D341Med (cell line): Measurements from ENCODE around the gene C1S.
"Not testable (repeated sequence)": the region's sequence is repeated elsewhere in the genome, so short reads cannot be mapped to it uniquely, and the experiment has no call there.

Experiments used
- DNase-seq: peaks from one replicate; pipeline ENCODE4 v3.0.0; 2012; ENCODE audit warnings: low spot score

C1S gene

DNA sequence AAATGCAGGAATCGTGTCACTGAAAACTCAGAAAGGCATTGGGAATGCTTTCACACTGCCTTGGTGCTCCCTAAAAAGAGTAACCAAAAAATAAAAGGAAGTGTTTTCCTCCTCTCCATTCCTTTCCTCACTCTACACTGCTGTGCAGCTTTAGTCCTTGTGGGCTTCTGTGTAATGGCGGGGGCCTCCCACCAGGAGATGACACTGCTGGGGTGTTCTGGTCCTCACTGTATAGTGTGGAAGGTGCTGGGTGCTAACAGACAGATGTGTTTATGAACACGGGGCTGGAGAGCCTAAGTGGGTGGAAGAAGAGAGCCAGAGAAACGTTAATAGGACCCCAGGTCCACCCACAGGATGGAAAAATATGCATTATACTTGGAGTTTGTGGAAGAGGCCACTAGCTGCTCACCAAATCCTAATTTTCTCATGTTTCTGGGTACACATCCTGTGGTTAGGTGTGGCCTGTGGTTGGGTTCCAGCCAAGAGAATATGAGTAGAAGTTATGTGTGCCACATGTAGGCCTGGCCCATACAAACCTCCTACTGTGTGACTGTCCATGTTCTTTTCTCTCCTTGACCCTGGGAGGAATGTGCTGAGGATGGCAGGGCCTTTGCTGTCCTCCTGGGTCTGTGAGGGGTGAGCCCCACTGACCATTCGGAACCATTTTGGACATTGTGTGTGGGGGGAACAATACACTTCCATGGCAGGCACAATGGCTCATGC, 14.0 kb upstream of the C1S start:
- DNase-seq = no peak

DNA sequence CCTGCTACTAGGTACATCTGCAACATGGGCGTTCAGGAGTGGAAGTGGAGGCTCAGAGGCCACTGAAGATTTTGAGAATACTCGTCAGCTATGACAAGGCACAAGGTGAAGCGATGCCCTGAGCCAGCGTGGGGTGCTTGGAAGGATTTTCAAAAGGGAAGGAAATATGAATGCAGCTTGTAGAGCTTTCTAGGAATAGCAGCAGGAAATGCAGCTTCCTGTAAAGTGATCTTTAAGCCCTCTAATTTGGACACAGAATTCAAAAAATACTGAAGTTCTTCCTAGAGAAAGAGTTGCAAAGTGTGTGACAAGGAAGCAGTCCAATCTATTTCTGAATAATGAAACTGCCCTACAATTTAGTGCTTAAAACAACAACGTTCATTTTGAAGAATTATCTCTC, 13.2 kb upstream of the C1S start:
- DNase-seq = no peak

DNA sequence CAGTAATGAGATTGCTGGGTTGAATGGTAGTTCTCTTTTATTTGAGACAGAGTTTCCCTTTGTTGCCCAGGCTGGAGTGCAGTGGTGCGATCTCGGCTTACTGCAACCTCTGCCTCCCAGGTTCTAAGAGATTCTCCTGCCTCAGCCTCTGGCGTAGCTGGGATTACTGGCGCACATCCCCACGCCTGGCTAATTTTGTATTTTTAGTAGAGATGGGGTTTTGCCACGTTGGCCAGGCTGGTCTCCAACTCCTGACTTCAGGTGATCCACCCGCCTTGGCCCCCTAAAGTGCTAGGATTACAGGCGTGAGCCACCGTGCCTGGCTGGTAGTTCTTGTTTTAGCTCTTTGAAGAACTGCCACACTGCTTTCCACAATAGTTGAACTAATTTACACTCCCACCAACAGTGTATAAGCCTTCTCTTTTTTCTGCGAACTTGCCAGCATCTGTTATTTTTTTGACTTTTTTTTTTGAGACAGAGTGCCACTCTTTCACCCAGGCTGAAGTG, 11.0 kb upstream of the C1S start:
- not testable (repeated sequence) for DNase-seq

DNA sequence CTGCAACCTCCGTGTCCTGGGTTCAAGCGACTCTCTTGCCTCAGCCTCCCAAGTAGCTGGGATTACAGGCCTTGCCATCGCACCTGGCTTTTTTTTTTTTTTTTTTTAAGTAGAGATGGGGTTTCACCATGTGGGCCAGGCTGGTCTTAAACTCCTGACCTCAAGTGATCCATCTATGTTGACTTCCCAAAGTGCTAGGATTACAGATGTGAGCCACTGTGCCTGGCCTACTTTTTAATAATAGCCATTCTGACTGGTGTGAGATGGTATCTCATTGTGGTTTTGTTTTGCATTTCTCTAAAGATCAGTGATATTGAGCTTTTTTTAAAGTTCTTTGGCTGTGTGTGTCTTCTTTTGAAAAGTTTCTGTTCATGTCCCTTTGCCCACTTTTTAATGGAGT, 10.5 kb upstream of the C1S start:
- DNase-seq = not testable (repeated sequence)

DNA sequence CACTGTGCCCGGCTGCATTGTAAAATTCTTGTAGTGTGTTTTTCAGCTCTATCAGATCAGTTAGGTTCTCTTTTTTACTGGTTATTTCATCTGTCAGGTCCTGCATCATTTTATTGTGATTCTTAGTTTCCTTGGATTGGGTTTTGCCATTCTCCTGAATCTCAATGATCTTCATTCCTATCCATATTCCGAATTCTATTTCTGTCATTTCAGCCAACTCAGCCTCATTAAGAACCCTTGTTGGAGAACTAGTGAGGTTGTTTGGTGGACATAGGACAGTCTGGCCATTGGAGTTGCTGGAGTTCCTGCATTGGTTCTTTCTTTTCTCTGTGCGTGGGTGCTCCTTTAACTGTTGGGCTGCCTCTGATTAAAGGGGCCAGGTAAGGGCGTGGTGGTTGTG, 5.6 kb upstream of the C1S start:
- no peak for DNase-seq

DNA sequence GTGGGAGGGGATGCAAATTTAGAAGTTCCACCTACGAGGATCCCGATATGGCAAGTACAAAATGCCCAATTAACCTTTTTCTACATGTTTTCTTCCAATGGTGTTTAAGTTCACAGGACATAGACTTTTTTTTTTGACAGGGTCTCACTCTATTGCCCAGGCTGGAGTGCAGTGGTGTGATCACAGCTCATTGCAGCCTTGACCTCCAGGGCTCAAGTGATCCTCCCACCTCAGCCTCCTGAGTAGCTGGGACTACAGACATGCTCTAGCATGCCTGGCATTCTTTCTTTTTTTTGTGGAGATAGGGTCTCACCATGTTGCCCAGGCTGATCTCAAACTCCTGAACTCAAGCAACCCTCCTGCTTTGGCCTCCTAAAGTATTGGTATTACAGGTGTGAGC, 4.8 kb upstream of the C1S start:
- DNase-seq = not testable (repeated sequence)

DNA sequence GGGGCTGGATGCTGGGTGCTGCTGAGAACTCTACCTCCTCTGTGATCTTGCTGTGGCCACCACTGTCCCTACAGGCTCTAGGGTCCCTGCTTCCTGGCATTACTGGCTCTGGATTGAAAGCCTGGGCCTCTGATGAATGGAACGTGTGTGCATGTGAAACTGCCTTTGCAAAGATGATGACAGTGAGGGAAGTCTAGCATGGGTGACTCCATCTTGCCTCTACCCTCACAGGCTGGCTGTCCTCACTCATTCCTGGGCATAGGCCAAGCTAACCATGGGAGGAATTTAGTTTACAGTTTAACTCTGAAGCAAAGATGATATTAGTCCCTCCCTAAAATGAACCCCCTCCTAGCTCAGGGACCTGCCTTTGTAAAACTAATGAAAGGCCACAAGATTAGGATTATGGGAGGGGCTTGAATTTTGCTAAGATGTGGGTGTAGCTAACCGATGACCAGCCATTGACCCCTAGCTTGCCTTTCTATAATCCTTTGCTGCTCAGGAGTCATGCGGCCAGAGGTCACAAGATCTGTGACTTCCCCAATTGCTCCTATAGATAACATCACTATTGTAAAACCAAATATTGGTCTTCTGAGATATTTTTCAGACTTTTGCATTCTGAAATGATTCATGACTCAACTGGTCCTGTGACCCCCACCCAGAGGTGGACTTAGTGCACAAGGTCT, 2.2 kb upstream of the C1S start:
- no peak for DNase-seq

DNA sequence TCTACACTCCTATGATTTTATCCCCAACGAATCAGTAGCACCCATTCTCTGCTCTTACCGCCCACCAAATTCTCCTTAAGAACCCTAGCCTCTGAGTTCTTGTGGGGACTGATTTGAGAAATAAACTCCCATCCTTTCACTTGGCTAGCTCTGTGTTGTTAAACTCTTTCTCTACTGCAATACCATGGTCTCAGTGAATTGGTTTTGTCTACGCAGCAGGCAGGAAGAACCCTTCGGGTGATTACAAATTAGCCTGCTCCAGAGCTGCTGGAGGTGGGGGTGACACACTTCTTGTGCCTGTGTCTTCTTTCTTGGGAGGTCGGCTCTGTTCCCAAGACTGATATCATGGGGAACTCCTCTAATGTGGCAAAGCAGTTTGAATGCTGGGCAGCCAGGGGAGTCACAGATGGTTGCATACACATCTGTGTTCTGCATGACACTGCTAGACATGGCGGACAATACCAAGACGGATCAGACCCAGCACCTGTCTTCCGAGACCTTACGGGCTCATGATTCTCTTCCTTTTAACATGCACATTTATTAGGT, 1.6 kb upstream of the C1S start:
- no peak for DNase-seq

DNA sequence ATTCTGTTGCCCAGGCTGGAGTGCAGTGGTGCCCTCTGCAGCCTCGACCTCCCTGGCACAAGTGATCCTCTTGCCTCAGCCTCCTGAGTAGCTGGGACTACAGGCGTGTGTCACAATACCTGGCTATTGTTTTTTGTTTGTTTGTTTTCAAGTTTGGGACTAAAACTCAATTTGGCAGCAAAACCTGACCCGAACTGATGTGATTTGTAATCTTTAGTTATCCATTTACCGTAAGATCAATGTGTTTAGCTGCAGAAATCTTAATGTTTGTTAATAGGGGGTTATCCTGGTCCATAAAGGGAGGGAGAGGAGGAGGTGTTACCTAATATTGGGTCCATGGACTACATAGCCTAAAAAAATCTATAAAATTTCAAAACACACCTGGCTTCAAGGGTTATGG, 738 bp upstream of the C1S start:
- no peak for DNase-seq

DNA sequence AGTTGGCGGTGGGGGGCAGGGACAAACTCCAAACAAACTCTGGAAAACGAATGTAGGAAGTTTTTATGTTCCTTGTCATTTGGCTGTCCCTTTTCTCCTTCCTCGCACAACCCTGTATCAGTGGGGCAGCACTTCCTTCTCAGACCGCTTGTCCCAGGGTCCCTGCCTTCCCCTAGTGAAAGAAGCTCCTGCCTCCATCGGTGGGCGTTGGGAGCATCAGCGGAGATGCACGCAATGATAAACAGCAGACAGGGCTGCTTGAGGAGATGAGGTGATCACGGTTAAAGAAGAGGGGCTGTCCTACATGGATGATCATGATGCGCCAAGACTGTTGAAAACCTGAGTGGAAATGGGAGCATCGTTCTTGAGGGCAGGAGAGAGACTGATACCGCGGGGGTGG, 620 bp downstream of the C1S start:
- DNase-seq = no peak

DNA sequence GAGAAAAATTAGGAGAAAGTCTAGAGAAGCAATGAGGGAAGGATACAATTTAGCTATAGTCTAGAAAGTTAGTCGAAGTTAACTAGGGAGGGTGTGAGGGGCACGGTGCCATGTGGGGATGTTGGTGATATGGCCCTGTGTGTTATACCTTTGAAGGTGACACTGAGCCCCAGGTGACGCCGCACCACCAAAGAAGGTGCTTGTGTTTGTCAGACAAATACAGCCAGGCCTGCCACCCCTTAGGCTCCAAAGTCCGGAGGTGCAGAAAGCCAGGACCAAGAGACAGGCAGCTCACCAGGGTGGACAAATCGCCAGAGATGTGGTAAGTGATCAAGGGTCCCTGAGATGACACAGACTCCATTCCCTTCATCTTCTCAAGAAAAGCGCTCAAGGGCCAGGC, 1.1 kb downstream of the C1S start:
- DNase-seq = no peak

DNA sequence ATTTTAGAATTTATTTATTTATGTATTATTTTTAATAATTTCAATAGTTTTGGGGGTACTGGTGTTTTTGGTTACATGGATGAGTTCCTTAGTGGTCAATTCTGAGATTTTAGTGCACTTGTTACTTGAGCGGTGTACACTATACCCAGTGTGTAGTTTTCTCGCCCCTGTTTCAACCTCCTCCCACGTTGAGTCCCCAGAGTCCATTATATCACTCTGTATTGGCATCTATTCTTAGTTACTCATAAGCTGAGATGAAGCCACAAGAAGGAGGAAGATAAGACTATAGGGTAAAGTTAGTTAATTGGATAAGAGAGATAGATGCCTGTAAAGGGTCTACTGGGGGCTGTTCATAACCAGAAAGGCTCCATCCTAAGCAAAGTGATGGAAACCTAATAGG, 4.0 kb downstream of the C1S start:
- DNase-seq = no peak

DNA sequence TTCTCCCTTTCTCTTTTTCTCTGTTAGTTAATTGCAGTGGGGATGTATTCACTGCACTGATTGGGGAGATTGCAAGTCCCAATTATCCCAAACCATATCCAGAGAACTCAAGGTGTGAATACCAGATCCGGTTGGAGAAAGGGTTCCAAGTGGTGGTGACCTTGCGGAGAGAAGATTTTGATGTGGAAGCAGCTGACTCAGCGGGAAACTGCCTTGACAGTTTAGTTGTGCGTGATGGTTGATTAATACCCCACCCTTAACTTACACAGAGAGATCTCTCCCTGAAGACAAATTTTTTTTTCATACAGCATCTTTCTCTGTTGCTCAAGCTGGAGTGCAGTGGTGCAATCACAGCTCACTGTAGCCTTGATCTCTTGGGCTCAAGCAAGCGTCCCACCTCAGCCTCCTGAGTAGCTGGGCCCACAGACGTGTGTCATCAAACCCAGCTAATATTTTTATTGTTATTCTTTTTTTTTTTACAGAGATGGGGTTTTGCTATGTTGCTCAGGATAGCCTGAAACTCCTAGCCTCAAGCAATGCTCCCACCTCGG, 4.6 kb downstream of the C1S start:
- DNase-seq = no peak

DNA sequence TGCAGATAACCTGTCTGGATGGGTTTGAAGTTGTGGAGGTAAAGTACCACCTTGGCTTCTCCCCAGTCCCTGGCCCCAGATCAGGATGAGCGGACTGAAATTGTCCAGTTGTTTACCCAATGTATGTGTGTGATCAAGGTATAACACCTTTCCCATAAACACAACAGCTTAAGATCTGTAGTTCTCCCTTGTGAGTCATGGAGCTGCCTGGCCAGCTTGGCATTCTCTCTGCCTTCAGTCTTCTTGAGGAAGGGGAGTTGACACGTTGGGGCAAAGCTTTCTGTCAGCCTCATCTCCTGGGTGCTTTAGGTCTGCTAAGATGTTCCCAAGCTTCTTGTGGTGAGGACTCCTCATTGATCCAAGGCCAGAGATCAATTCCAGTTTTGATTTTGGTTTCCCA, 6.1 kb downstream of the C1S start:
- no peak for DNase-seq

DNA sequence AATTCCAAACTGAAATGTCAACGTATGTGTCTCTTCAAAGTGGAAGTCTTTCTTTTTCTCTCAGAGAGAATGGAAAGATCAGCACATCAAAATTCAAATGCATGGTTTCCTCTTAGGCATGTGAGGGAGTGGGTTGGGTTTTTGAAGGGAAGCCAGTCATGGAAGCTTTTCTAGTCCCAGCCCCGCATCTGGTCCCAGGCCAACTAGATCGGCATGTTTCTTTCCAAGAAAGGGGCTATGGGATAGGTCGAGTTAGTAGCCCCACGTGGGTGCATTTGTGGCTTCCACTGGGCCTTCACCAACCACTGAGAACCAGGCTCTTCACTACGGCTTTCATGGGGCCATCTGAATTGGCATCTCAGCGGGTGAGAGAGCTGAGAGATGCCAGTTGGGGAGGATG, 6.6 kb downstream of the C1S start:
- DNase-seq = no peak

DNA sequence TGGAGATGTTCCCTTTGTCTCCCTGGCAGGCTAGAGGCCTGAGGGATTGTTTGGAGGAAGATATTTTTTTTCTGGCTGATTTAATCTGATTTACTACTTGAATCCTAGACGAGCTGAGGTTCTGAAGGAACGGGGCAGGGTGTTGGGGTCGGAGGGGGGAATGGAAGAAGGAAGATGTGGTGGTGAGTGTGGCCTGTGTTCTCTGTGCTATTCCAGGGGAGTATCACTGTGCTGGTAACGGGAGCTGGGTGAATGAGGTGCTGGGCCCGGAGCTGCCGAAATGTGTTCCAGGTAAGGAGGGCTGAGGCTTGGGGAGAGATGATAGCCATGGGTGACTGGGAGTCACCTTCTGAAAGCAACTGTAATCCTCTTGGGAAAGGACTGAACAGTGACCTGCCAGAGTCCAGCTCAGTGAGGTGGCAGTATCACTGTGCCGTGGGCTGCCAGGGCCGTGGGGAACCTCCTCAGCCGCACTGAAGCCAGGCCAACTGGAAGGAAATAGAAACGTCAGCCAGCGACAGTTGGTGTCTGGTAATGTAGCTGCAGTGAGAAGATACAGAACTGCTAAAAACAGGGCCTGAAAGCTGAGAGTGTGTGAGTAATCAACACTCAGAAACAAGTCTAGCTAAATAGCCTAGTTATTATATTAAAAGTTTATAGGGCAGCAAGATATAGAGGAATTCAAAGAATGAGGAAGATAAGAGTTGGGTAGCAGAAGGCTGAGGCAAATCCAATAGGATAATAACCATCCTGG, 7.9 kb downstream of the C1S start:
- DNase-seq = peak; percentile 20

DNA sequence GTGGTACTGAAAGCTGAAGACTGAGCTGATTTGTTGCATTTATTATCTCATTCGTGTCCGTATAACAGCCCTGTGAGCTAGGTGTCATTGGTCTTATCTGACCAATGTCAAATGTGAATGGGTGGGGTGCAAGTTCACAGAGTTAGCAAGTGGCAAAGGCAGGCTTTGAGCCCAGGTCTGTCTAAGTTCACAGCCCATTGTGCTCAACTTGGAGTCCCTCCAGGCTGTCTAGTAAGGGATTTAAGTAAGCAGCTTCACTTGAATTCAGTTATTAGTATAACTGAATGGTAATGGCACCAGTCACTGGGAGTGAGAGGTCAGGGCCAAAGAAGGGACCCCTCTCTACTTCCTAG, 8.5 kb downstream of the C1S start:
- DNase-seq = peak; percentile 22

DNA sequence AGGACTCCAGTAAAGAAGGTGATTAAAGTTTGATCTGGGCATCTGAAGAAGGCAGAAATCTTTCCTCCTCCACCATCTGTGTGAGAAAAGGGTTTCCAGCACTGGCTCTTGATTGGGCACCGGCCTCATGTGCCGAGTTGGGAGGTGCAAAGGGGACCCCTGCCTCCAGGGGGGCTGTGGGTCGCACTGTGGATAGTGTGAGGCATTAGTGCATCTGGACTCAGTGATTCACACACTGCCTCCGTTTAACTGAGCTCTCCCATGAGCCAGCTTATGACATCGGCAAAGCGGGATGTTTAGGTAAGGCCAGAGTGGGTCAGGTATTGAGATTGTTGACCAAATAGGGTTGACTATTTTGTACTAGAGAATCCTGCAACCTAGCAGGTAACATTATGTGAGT, 8.9 kb downstream of the C1S start:
- peak; percentile 13 for DNase-seq

DNA sequence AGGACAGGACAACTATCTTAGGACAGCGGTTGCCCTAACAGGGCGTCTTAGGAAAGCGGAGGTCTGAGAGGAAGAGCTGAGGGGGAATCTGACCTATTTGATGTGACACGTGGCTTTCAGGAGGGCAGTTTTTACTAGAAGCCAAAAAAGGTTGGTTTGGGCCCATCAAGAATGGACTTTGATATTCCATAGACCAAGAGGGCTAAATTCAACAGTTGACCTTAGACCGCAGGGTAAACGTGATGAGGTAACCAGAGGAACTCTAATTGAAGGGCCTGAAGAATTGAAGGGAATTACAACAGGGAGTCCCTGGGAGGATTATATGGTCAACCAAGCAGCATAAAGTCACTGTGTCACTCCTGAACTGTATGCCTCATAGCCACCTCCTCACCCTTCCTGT, 11.5 kb downstream of the C1S start:
- peak; percentile 5 for DNase-seq

DNA sequence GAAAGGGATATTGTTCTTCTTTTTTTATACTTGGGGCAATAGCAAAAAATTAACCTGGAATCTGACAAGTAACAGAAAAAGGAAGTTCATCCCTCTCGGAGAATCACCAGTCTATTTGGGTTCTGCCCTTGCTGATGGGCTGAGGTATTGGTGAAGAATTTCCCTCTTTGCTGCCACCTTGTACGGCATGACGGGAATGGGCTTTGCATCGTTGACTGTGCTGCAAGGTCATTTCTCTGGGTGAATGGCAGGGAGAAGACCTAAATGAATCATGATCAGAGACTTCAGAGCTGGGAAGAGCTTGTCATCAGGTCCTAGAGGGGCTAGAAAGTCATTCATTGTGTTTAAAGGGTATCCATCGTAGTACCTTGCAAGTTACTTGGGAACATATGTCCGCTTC, 12.0 kb downstream of the C1S start:
- no peak for DNase-seq

DNA sequence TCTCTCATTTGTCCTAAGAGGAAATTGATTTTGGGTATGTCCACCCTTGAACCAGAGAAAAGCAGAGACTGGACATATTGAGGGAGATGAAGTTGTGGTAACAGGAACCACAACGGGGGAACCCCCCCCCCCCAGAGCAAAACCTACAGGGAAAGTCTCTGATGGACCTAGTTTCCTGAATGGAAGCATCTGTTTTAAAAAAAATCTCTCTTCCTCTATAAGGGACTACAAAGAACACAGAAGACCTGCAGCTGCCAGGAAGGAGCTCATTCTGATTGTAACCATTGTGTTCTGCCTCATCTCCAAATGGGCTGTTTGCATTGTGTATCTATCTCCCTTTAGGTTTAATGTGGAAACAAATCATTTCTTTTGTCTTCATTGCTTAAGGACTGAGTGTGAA, 13.4 kb downstream of the C1S start:
- DNase-seq = peak; percentile 5

DNA sequence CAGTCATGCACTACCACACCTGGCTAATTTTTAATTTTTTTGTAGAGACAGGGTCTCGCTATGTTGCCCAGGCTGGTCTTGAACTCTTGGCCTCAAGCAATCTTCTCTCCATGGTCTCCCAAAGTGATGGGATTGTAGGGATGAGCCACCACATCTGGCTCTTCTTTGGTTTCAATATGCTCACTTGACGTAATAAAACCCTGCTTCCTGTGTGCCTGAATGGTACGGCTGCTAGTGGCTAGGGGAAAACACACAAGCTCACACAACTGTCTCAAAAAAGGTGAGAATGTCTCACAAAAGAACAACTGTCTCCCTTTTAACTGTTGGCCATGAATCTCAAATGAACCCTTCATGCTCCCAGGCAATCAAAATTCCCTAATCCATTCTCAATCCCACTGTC, 15.0 kb downstream of the C1S start:
- peak; percentile 3 for DNase-seq

DNA sequence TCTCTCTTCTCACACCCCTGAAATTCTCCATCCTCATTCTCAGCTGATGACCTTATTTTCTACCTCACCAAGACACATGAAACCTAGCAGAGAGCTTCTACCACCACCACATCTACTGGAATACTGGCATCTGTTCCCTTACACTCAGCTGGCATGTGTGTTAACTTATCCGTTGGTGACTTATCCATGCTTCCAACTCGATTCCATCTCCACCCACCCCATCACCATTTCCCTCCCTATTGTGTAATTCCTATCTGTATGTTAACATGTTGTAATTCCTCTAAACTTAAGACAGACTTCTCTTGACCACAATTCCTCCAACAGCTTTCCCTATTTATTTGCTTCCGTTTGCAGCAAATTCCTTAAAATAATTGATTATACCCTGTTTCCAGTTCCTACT, 15.4 kb downstream of the C1S start:
- no peak for DNase-seq
